HUES6 (cell line): ENCODE data around the gene OR4N2.
"Not testable (repeated sequence)": the region's sequence is repeated elsewhere in the genome, so short reads cannot be mapped to it uniquely, and the experiment has no call there.

Source experiments
- H3K27ac ChIP-seq: 2 replicates; pipeline ENCODE4 v1.7.0; 2013; ENCODE audit warnings: low read depth, mild to moderate bottlenecking, low read length, inconsistent platforms
- H3K27me3 ChIP-seq: 2 replicates; pipeline ENCODE4 v1.6.1; 2013; ENCODE audit warnings: low read length; ENCODE audit not compliant: control insufficient read depth, insufficient read depth
- H3K36me3 ChIP-seq: 2 replicates; pipeline ENCODE4 v1.6.1; 2013; ENCODE audit warnings: low read length; ENCODE audit not compliant: control insufficient read depth, insufficient read depth
- H3K4me1 ChIP-seq: 2 replicates; pipeline ENCODE4 v1.6.1; 2013; ENCODE audit warnings: low read length; ENCODE audit not compliant: control insufficient read depth, insufficient read depth
- H3K4me3 ChIP-seq: 2 replicates; pipeline ENCODE4 v1.5.1; 2013; ENCODE audit warnings: low read depth, low read length
- H3K9ac ChIP-seq: one replicate; pipeline ENCODE4 v1.6.1; 2013; ENCODE audit warnings: mild to moderate bottlenecking, low read length
- H3K9me3 ChIP-seq: 2 replicates; pipeline ENCODE4 v1.6.1; 2013; ENCODE audit warnings: low read depth, low read length; ENCODE audit not compliant: control insufficient read depth, insufficient read depth

The OR4N2 gene

DNA sequence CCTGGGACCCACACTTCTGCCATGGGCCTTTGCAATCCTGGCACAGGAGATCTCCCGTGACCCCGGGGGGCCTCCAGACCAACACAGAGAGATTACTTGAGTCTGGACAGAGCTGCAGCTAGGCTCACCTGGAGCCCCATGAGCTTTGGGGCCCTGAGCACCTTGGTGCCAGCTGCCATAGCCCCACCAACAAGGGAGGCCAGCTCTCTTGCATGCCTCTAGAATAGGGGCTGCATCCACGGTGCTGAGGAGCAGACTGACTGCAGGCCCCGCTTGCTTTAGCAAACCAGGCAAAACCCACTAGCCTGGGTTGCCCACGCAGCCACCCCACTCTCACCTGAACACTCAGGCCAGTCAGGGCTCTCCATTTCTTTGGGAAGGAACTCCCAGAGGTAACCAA is 3.7 kb upstream of the OR4N2 start:
- no peak overlapping the region for H3K9ac ChIP-seq
- H3K27me3 ChIP-seq = no peaks in the 10 kb centered on the region
- H3K4me3 ChIP-seq = no peak overlapping the region
- no peaks in the 10 kb centered on the region; the same call in 1 of the 2 replicates for H3K4me1 ChIP-seq
- peaks cover 32% of the 10 kb centered on the region; the same call in 1 of the 2 replicates for H3K9me3 ChIP-seq
- H3K36me3 ChIP-seq = no peaks in the 10 kb centered on the region
- no peak overlapping the region for H3K27ac ChIP-seq

DNA sequence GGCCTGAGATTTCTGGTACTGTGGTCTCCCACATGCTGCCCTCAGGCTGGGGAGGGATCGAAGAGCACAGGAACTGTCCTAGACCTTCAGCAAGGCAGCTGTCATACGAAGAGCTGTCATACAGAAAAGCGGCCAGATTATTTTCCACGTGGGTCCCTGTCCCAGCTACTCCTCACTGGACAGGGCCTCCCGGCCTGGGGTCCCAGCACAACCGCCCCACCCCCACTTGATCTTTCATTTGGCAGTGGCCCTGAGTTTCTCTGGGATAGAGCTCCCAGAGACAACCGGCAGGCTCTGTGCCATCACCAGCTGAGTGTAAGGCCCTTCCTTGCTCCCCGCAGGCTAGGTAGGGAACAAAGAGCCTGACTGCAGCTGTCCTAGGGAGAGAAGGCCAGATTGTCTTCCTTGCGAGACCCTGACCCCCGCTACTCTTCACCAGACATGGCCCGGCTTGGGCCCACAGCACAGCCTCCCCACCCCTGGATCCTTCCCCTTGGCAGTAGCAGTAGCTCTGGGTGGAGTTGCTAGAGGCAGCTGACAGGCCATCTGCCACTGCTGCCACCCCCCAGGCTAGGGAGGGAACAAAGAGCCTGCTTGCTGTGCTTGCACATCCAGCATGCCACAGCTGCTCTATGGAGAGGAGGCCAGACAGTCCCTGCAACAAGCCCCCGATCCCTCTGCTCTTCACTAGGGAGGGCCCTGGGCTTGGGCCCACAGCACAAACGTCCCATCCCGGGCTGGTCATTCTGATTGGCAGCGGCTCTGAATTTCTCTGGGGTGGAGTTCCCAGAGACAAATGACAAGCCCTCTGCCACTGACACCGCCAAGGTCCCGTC is 3.1 kb upstream of the OR4N2 start:
- Histone ChIP-seq H3K27ac (no peak overlapping the region), H3K9ac (no peak overlapping the region), H3K4me3 (no peak overlapping the region), H3K27me3 (no peaks in the 10 kb centered on the region), H3K36me3 (no peaks in the 10 kb centered on the region), H3K9me3 (peaks cover 36% of the 10 kb centered on the region; the same call in 1 of the 2 replicates), H3K4me1 (no peaks in the 10 kb centered on the region; the same call in 1 of the 2 replicates)

DNA sequence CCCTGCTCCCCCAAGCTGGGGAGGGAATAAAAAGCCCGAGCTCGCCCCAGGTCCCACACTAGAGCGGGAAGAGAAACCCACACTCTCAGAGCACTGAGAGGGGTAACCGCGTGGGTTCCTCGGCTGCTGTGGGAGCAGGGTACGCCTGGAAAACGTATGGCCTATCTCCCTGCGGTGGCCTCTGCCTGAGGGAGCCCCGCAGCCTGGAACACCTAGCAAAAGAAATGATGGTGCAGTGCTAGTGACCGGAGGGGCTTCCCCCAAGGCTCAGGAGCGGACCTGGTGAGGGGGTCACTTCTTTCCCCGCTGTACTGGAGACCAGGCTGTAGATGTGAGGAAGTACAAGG is 2.5 kb upstream of the OR4N2 start:
- no peak overlapping the region for H3K4me3 ChIP-seq
- no peak overlapping the region for H3K9ac ChIP-seq
- no peaks in the 10 kb centered on the region for H3K36me3 ChIP-seq
- H3K4me1 ChIP-seq = no peaks in the 10 kb centered on the region; the same call in 1 of the 2 replicates
- H3K27me3 ChIP-seq = no peaks in the 10 kb centered on the region
- H3K27ac ChIP-seq = no peak overlapping the region
- H3K9me3 ChIP-seq = peaks cover 36% of the 10 kb centered on the region; the same call in 1 of the 2 replicates

DNA sequence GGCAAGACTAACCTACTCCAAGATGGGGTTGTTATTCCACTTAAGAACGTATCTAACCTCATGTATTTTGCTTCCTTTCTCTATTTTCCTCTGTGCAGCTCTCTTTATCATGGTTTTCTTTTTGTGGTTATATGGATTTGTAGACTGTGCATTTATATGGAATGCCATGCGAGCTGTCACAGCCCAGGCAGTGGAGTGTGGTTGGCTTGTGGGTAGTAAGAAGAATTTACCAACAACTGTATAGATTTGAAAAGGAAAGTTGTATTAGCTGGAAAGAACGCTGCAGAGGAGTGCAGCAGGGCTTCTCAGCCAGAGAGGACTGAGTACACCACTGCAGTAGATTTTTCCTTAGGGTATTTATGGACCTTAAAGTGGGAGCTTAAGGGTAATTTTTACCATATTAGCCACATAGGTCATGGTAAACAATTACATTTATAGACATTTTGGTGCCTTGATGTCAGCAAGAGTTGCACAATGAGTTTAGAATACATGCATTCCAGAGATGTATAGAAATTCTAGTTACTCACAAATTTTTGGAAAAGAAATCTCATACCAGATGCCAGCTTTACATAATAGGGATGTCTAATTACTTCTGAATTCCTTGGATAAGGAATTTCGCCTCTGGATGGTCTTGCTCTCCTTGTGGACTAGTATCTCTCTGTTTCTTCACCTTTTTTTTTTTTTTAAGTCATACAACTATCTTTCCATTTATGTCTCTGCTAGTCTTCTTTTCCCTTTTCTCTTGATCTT is 9.8 kb downstream of the OR4N2 start:
- not testable (repeated sequence) for H3K4me3 ChIP-seq, H3K4me1 ChIP-seq, H3K36me3 ChIP-seq, H3K9me3 ChIP-seq, H3K9ac ChIP-seq, H3K27me3 ChIP-seq, H3K27ac ChIP-seq

DNA sequence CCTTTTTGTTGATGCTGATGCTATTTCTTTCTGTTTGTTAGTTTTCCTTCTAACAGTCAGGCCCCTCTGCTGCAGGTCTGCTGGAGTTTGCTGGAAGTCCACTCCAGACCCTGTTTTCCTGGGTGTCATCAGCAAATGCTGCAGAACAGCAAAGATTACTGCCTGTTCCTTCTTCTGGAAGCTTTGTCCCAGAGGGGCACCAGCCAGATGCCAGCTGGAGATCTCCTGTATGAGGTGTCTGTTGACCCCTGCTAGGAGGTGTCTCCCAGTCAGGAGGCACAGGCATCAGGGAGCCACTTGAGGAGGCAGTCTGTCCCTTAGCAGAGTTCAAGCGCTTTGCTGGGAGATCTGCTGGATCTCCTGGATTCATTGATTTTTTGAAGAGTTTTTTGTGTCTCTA is 16.3 kb downstream of the OR4N2 start:
- not testable (repeated sequence) for H3K9ac ChIP-seq, H3K4me1 ChIP-seq, H3K27ac ChIP-seq, H3K4me3 ChIP-seq, H3K36me3 ChIP-seq, H3K27me3 ChIP-seq
- peaks cover 16% of the 10 kb centered on the region; the same call in 1 of the 2 replicates for H3K9me3 ChIP-seq

DNA sequence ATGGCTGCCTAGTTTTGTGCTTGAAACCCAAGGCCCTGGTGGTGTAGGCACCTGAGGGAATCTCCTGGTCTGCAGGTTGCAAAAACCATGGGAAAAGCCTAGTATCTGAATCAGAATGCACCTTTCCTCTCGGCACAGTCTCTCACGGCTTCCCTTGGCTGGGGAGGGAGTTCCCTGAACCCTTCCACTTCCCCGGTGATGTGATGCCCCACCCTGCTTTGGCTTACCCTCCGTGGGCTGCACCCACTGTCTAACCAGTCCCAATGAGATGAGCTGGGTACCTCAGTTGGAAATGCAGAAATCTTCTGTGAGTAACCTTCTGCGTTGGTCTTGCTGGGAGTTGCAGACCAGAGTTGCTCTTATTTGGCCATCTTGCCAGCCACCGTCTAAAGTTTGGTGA is 17.4 kb downstream of the OR4N2 start:
- not testable (repeated sequence) for H3K4me1 ChIP-seq, H3K36me3 ChIP-seq, H3K27ac ChIP-seq, H3K27me3 ChIP-seq, H3K4me3 ChIP-seq, H3K9ac ChIP-seq
- H3K9me3 ChIP-seq = peaks cover 16% of the 10 kb centered on the region; the same call in 1 of the 2 replicates

DNA sequence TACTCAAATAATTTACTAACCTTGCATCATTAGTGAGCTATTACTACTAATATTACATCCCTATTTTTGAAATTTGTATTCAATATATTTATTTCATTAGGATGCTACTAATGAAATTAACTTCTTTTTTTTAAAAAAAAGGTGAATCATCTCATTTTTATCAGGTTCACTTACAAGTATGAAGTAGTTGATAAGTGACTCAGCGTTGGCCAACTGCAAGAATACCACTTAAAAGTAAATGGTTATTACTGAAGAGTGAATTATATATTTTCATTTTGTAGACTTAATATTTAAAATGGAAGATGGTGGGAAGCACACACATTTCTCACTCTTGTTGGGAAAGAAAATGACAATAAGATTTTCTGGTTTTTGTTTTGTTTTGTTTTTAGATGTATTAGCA is 19.6 kb downstream of the OR4N2 start:
- H3K9ac ChIP-seq = no peak overlapping the region
- no peaks in the 10 kb centered on the region for H3K36me3 ChIP-seq
- H3K4me3 ChIP-seq = no peak overlapping the region
- H3K27me3 ChIP-seq = no peaks in the 10 kb centered on the region
- H3K27ac ChIP-seq = no peak overlapping the region
- H3K4me1 ChIP-seq = no peaks in the 10 kb centered on the region
- H3K9me3 ChIP-seq = peaks cover 20% of the 10 kb centered on the region; the same call in 1 of the 2 replicates

DNA sequence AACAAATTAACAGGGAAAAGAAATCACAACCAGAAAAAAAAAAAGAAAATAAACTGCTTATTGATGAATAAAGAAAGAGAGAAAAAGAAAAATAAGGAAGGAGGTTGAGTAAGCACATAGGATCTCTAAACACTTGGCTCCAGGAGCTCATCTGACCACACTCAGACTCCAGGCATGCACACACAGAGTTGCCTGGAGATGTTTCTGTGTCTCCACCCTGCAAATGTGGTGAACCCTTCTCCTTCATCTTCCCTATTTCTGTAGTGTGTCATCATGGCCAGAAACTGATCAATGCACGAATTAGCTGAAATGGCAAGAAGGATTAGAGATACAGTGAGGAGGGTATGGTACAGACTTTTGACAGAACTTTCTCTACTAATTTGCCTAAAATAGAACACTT is 20.2 kb downstream of the OR4N2 start:
- Histone ChIP-seq H3K4me3 (no peak overlapping the region), H3K9ac (no peak overlapping the region), H3K27me3 (no peaks in the 10 kb centered on the region), H3K4me1 (no peaks in the 10 kb centered on the region), H3K36me3 (no peaks in the 10 kb centered on the region), H3K9me3 (peaks cover 20% of the 10 kb centered on the region; the same call in 1 of the 2 replicates), H3K27ac (no peak overlapping the region)

DNA sequence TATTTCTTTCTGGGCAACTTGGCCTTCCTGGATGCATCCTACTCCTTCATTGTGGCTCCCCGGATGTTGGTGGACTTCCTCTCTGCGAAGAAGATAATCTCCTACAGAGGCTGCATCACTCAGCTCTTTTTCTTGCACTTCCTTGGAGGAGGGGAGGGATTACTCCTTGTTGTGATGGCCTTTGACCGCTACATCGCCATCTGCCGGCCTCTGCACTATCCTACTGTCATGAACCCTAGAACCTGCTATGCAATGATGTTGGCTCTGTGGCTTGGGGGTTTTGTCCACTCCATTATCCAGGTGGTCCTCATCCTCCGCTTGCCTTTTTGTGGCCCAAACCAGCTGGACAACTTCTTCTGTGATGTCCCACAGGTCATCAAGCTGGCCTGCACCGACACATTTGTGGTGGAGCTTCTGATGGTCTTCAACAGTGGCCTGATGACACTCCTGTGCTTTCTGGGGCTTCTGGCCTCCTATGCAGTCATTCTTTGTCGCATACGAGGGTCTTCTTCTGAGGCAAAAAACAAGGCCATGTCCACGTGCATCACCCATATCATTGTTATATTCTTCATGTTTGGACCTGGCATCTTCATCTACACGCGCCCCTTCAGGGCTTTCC is 24.2 kb downstream of the OR4N2 start:
- not testable (repeated sequence) for H3K27me3 ChIP-seq, H3K9ac ChIP-seq, H3K27ac ChIP-seq, H3K4me3 ChIP-seq, H3K4me1 ChIP-seq, H3K36me3 ChIP-seq
- peaks cover 14% of the 10 kb centered on the region; the same call in 1 of the 2 replicates for H3K9me3 ChIP-seq

DNA sequence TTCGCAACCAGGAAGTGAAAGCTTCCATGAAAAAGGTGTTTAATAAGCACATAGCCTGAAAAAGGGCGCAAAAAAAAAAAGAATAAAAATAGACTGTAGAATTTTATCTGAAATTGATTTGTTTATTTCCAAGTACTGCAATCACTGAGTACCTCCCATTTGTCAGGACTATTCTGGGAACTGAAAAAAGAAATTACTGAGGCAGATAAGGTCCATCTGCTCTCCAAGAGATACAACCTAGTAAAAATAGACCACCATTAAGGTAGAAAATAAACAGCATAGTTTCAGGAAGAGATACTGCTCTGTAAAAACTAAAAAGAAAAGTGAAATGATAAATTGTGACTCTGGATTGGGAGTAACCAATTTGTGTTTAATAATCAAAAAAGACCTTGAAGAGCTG is 24.7 kb downstream of the OR4N2 start:
- H3K36me3 ChIP-seq = no peaks in the 10 kb centered on the region
- H3K9ac ChIP-seq = no peak overlapping the region
- H3K4me1 ChIP-seq = no peaks in the 10 kb centered on the region
- H3K27ac ChIP-seq = no peak overlapping the region
- no peak overlapping the region for H3K4me3 ChIP-seq
- peaks cover 14% of the 10 kb centered on the region; the same call in 1 of the 2 replicates for H3K9me3 ChIP-seq
- H3K27me3 ChIP-seq = no peaks in the 10 kb centered on the region
